Measurements from ENCODE around the gene SCFD1. TPM values are rescaled to one million over a fixed set of nuclear protein-coding genes. Genes with fewer than 3 reads are reported as not detected.

The SCFD1 gene
- total and polyA plus RNA-seq, 10 of the 15 experiments (the other 5 are each of a cell fraction or from before 2014, with no cell fraction given) = 61.5 to 98.4 (median 82.5) TPM

DNA sequence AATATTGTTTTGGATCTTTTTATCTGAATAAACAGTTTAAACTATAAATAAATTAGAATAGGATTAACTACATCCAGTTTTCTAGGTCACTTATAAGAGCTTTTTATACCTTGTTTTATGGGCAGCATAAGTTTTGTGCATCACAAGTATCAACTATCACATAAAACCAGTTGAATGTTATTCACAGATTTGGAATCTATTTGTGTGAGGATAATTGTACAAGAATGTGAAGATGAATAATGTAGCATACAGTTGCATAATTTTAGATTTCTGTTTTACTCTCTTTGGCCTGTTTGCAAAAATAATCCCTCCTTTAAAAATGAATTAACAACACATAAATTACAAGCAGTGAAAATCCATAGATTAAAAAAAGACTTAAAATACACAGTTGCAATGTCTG is 88.8 kb downstream of the SCFD1 start:
- ATAC-seq (no peak), FAIRE-seq (no peak), DNase-seq (ENCODE audit: low read depth, low spot score) (no peak)
- H3K27me3 ChIP-seq (replicated peaks in 1 of 2; ENCODE audit: control insufficient read depth in 2 of 2, insufficient read depth in 2 of 2, low read length in 1 of 2) = no peaks in the 10 kb centered on the region
- H3K4me1 ChIP-seq (ENCODE audit: control insufficient read depth, insufficient read depth, low read length) = no peaks in the 10 kb centered on the region
- H3K4me3 ChIP-seq = no peak overlapping the region
- H4K20me1 ChIP-seq (ENCODE audit: control insufficient read depth, insufficient read depth) = no peaks in the 10 kb centered on the region
- BruUV-seq (replicated peaks) = no TSS peak
- SMC1A ChIA-PET (ENCODE audit: uncharacterized antibody, unreplicated experiment) = no interaction called here
- no peaks in the 10 kb centered on the region for H3K79me2 ChIP-seq (ENCODE audit: control insufficient read depth, insufficient read depth, low read length)
- POLR2A ChIA-PET = no interaction called here
- CTCF ChIA-PET = interaction anchor here (0.7 kb wide), 1 partner anchor 29 kb away, joined by 3 read pairs; no protein-coding TSS in a partner anchor
- RAD21 ChIA-PET (ENCODE audit: unreplicated experiment) = no interaction called here
- H3K36me3 ChIP-seq (ENCODE audit: control insufficient read depth in 2 of 2, insufficient read depth in 2 of 2, low read length in 1 of 2) = peaks cover 0 to 4% of the 10 kb centered on the region in 2 experiments; a peak in 1 of 4 replicates
- in situ Hi-C loops (cut with MboI) (no loop called here), intact Hi-C loops (cut with micrococcal nuclease; ENCODE audit: unreplicated experiment) (loop anchor here (5.0 kb wide), 1 partner anchor 161 kb away; the partner anchor contains the start of gene COCH)
- no peak overlapping the region for H3K27ac ChIP-seq (ENCODE audit: control insufficient read depth, insufficient read depth)
- H3K4me2 ChIP-seq (ENCODE audit: control insufficient read depth, insufficient read depth) = no peak overlapping the region
- H2AFZ ChIP-seq (ENCODE audit: control insufficient read depth, low read depth, low read length) = no peak overlapping the region
- no peaks in the 10 kb centered on the region for H3K9me3 ChIP-seq (replicated peaks; ENCODE audit: control insufficient read depth, insufficient read depth, low read length)
- H3K9ac ChIP-seq (ENCODE audit: control insufficient read depth, insufficient read depth, low read length) = no peak overlapping the region
- TF ChIP-seq CBX5 (IDR thresholded peaks at IDR 0.05; ENCODE audit: low read depth) (no peak), RB1 (IDR thresholded peaks at IDR 0.05; ENCODE audit: borderline replicate concordance) (no peak), SMAD1 (IDR thresholded peaks at IDR 0.05; ENCODE audit: low read depth, partially characterized antibody) (no peak), NFYA (IDR thresholded peaks at IDR 0.05; ENCODE audit: borderline replicate concordance, low read depth, low read length) (no peak), TBL1XR1 (IDR thresholded peaks at IDR 0.05; ENCODE audit: low read depth, low read length) (no peak)
- TF ChIP-seq, protein P1, sequence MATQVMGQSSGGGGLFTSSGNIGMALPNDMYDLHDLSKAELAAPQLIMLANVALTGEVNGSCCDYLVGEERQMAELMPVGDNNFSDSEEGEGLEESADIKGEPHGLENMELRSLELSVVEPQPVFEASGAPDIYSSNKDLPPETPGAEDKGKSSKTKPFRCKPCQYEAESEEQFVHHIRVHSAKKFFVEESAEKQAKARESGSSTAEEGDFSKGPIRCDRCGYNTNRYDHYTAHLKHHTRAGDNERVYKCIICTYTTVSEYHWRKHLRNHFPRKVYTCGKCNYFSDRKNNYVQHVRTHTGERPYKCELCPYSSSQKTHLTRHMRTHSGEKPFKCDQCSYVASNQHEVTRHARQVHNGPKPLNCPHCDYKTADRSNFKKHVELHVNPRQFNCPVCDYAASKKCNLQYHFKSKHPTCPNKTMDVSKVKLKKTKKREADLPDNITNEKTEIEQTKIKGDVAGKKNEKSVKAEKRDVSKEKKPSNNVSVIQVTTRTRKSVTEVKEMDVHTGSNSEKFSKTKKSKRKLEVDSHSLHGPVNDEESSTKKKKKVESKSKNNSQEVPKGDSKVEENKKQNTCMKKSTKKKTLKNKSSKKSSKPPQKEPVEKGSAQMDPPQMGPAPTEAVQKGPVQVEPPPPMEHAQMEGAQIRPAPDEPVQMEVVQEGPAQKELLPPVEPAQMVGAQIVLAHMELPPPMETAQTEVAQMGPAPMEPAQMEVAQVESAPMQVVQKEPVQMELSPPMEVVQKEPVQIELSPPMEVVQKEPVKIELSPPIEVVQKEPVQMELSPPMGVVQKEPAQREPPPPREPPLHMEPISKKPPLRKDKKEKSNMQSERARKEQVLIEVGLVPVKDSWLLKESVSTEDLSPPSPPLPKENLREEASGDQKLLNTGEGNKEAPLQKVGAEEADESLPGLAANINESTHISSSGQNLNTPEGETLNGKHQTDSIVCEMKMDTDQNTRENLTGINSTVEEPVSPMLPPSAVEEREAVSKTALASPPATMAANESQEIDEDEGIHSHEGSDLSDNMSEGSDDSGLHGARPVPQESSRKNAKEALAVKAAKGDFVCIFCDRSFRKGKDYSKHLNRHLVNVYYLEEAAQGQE (IDR thresholded peaks at IDR 0.05; ENCODE audit: low read depth, low read length) = no peak
- TF ChIP-seq, protein P2, sequence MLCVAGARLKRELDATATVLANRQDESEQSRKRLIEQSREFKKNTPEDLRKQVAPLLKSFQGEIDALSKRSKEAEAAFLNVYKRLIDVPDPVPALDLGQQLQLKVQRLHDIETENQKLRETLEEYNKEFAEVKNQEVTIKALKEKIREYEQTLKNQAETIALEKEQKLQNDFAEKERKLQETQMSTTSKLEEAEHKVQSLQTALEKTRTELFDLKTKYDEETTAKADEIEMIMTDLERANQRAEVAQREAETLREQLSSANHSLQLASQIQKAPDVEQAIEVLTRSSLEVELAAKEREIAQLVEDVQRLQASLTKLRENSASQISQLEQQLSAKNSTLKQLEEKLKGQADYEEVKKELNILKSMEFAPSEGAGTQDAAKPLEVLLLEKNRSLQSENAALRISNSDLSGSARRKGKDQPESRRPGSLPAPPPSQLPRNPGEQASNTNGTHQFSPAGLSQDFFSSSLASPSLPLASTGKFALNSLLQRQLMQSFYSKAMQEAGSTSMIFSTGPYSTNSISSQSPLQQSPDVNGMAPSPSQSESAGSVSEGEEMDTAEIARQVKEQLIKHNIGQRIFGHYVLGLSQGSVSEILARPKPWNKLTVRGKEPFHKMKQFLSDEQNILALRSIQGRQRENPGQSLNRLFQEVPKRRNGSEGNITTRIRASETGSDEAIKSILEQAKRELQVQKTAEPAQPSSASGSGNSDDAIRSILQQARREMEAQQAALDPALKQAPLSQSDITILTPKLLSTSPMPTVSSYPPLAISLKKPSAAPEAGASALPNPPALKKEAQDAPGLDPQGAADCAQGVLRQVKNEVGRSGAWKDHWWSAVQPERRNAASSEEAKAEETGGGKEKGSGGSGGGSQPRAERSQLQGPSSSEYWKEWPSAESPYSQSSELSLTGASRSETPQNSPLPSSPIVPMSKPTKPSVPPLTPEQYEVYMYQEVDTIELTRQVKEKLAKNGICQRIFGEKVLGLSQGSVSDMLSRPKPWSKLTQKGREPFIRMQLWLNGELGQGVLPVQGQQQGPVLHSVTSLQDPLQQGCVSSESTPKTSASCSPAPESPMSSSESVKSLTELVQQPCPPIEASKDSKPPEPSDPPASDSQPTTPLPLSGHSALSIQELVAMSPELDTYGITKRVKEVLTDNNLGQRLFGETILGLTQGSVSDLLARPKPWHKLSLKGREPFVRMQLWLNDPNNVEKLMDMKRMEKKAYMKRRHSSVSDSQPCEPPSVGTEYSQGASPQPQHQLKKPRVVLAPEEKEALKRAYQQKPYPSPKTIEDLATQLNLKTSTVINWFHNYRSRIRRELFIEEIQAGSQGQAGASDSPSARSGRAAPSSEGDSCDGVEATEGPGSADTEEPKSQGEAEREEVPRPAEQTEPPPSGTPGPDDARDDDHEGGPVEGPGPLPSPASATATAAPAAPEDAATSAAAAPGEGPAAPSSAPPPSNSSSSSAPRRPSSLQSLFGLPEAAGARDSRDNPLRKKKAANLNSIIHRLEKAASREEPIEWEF (IDR thresholded peaks at IDR 0.05; ENCODE audit: insufficient replicate concordance, low read depth, low read length) = no peak
- TF ChIP-seq, protein P3, sequence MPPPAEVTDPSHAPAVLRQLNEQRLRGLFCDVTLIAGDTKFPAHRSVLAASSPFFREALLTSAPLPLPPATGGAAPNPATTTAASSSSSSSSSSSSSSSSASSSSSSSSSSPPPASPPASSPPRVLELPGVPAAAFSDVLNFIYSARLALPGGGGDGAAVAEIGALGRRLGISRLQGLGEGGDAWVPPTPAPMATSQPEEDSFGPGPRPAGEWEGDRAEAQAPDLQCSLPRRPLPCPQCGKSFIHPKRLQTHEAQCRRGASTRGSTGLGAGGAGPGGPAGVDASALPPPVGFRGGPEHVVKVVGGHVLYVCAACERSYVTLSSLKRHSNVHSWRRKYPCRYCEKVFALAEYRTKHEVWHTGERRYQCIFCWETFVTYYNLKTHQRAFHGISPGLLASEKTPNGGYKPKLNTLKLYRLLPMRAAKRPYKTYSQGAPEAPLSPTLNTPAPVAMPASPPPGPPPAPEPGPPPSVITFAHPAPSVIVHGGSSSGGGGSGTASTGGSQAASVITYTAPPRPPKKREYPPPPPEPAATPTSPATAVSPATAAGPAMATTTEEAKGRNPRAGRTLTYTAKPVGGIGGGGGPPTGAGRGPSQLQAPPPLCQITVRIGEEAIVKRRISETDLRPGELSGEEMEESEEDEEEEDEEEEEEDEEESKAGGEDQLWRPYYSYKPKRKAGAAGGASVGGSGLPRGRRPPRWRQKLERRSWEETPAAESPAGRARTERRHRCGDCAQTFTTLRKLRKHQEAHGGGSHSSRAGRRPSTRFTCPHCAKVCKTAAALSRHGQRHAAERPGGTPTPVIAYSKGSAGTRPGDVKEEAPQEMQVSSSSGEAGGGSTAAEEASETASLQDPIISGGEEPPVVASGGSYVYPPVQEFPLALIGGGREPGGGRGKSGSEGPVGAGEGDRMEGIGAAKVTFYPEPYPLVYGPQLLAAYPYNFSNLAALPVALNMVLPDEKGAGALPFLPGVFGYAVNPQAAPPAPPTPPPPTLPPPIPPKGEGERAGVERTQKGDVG (CRISPR knock-in tag; IDR thresholded peaks at IDR 0.05) = no peak
